OCI-LY7 (cell line): ENCODE results near the gene POU6F2. TPM values are rescaled to one million over a fixed set of nuclear protein-coding genes. Genes with fewer than 3 reads are reported as not detected.

ENCODE experiments used
- BruUV-seq: library from RNA; stranded (reverse); fragments of 400-500 nt; replicated peaks from 2 replicates; lab custom pipeline; 2021; lab: Mats Ljungman, UMichigan
- CTCF ChIA-PET: fragments of 300-600 bp; sonication (Branson Sonifier 250); formaldehyde crosslinking; loops from one replicate; lab custom pipeline; 2022; ENCODE audit warnings: antibody characterized with exemption; ENCODE audit not compliant: unreplicated experiment; lab: Charles Lee
- POLR2A ChIA-PET: fragments of 300-600 bp; sonication (Branson Sonifier 250); formaldehyde crosslinking; loops from one replicate; lab custom pipeline; 2022; ENCODE audit warnings: antibody characterized with exemption; lab: Charles Lee
- DNase-seq: peaks from one replicate; pipeline ENCODE4 v3.0.0-alpha.2; 2015; ENCODE audit warnings: low spot score
- H2AFZ ChIP-seq: fragments of 200-600 bp; sonication (generic), shearing (Covaris generic); 2 replicates; pipeline ENCODE4 v1.6.1; 2014; ENCODE audit warnings: mild to moderate bottlenecking, antibody characterized with exemption, low read length, moderate library complexity
- H3K27ac ChIP-seq: fragments of 200-600 bp; sonication (generic); 2 replicates; pipeline ENCODE4 v1.5.1; 2014; ENCODE audit warnings: mixed run types, low read depth, mild to moderate bottlenecking, moderate library complexity, low read length, inconsistent platforms; ENCODE audit not compliant: poor library complexity, severe bottlenecking
- H3K36me3 ChIP-seq: fragments of 200-600 bp; sonication (generic); 2 replicates; pipeline ENCODE4 v1.6.1; 2014; ENCODE audit warnings: mild to moderate bottlenecking, antibody characterized with exemption, low read length, moderate library complexity, mixed read lengths; ENCODE audit not compliant: insufficient read depth
- H3K4me1 ChIP-seq: fragments of 200-600 bp; sonication (generic); 2 replicates; pipeline ENCODE4 v1.5.1; 2014; ENCODE audit warnings: mild to moderate bottlenecking, low read length; ENCODE audit not compliant: insufficient read depth, poor library complexity, severe bottlenecking
- H3K4me2 ChIP-seq: fragments of 200-600 bp; sonication (generic); 2 replicates; pipeline ENCODE4 v1.6.1; 2014; ENCODE audit warnings: mild to moderate bottlenecking, low read length
- H3K4me3 ChIP-seq: fragments of 200-600 bp; sonication (generic); 2 replicates; pipeline ENCODE4 v1.5.1; 2014; ENCODE audit warnings: mild to moderate bottlenecking, low read depth, low read length; ENCODE audit not compliant: poor library complexity, severe bottlenecking
- H3K79me2 ChIP-seq: fragments of 200-600 bp; sonication (generic); 2 replicates; pipeline ENCODE4 v1.6.1; 2016; ENCODE audit warnings: low read depth, mild to moderate bottlenecking, low read length, moderate library complexity, mixed read lengths; ENCODE audit not compliant: insufficient read depth
- H3K9me2 ChIP-seq: fragments of 200-600 bp; sonication (generic); 2 replicates; pipeline ENCODE4 v1.6.1; 2016; ENCODE audit warnings: mild to moderate bottlenecking, low read length, mixed read lengths; ENCODE audit not compliant: insufficient read depth
- H3K9me3 ChIP-seq: fragments of 200-600 bp; sonication (generic); 2 replicates; pipeline ENCODE4 v1.6.1; 2014; ENCODE audit warnings: mild to moderate bottlenecking, mixed run types, low read length, mixed read lengths
- H4K20me1 ChIP-seq: fragments of 200-600 bp; sonication (generic); 2 replicates; pipeline ENCODE4 v1.6.1; 2014; ENCODE audit warnings: mild to moderate bottlenecking, antibody characterized with exemption, low read length, moderate library complexity, mixed read lengths; ENCODE audit not compliant: insufficient read depth
- CTCF ChIP-seq: fragments of 200-600 bp; sonication (generic); conservative IDR thresholded peaks from 2 replicates; pipeline ENCODE4 v1.5.1; 2014; ENCODE audit warnings: mild to moderate bottlenecking, antibody characterized with exemption, low read length, moderate library complexity, mixed read lengths
- EZH2phosphoT487 ChIP-seq: fragments of 200-600 bp; sonication (generic); IDR thresholded peaks from 2 replicates; pipeline ENCODE4 v1.6.1; 2018; ENCODE audit warnings: low read depth, borderline replicate concordance, mild to moderate bottlenecking, mixed run types, antibody characterized with exemption, low read length, moderate library complexity, mixed read lengths
- intact Hi-C: fragments of 100-400 bp; cut with micrococcal nuclease; formaldehyde crosslinking; loops from one replicate; pipeline ENCODE4 v1.10.0; 2022; ENCODE audit not compliant: unreplicated experiment
- total RNA-seq, 2 experiments: library from RNA; depleted of rRNA in 1 of 2; stranded (reverse); fragments of >200 nt in 1 of 2; shearing (Covaris generic) in 1 of 2; gene quantifications; 2 replicates each; pipeline ENCODE4 v1.2.3, GENCODE V29; 2014 to 2022

POU6F2 gene
- total RNA-seq, 2 experiments from 2014 or later = 0.40 TPM; not detected in 1

DNA sequence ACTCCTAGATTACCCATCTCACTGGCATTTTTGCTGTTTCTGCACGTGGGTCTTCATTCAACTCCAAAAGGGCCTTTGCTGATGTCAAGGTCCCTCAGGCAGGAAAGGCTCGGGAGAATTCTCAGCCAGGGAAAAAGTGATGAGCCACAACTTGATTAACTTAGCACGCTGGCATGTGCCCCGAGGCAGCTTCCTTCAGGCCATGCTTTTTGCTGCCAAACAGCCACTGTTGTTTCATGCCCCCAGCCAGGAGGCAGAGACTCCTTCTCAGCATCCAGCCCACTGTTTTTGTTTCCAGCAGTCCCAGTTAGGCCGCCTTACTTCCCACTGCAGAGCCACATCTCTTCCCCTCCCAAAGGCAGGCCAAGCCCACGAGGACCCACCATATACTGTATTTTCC is 322.0 kb downstream of the POU6F2 start:
- H3K4me1 ChIP-seq = no peaks in the 10 kb centered on the region
- intact Hi-C loops = no loop called here
- CTCF ChIA-PET = no interaction called here
- no peaks in the 10 kb centered on the region for H3K36me3 ChIP-seq
- DNase-seq = no peak
- no peak overlapping the region for H3K4me3 ChIP-seq
- no peaks in the 10 kb centered on the region for H3K79me2 ChIP-seq
- H4K20me1 ChIP-seq = no peaks in the 10 kb centered on the region
- H3K4me2 ChIP-seq = no peak overlapping the region
- BruUV-seq = no TSS peak
- TF ChIP-seq CTCF (no peak), EZH2phosphoT487 (no peak)
- H3K27ac ChIP-seq = no peak overlapping the region
- H3K9me2 ChIP-seq = no peaks in the 10 kb centered on the region
- H2AFZ ChIP-seq = no peak overlapping the region
- POLR2A ChIA-PET = no interaction called here
- no peaks in the 10 kb centered on the region for H3K9me3 ChIP-seq

DNA sequence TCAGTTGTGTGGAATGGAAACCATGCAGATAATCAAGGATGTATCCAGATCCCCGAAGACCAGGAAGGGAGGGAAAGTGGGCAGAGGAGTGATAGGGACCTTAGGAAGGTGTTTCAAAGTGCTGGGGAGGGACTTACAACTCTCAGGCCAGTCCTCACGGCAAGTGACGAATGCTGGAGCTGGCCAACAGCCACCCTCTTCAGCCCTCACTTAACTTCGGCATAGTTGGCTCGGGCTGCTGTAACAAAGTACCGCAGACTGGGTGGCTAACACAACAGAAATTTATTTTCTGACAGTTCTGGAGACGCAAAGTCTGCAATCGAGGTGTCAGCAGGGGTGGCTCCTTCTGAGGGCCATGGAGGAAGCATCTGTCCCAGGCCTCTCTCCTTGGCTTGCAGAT is 322.6 kb downstream of the POU6F2 start:
- POLR2A ChIA-PET = interaction anchor here (0.6 kb wide), 1 partner anchor 95 kb away, joined by 3 read pairs; no protein-coding TSS in a partner anchor
- CTCF ChIA-PET = no interaction called here
- H3K36me3 ChIP-seq = no peaks in the 10 kb centered on the region
- H3K9me3 ChIP-seq = no peaks in the 10 kb centered on the region
- no peak for DNase-seq
- BruUV-seq = no TSS peak
- no peak overlapping the region for H3K4me3 ChIP-seq
- no peak overlapping the region for H3K4me2 ChIP-seq
- no peak overlapping the region for H3K27ac ChIP-seq
- H3K9me2 ChIP-seq = no peaks in the 10 kb centered on the region
- no peaks in the 10 kb centered on the region for H4K20me1 ChIP-seq
- H2AFZ ChIP-seq = no peak overlapping the region
- H3K4me1 ChIP-seq = no peaks in the 10 kb centered on the region
- H3K79me2 ChIP-seq = no peaks in the 10 kb centered on the region
- intact Hi-C loops = no loop called here
- TF ChIP-seq EZH2phosphoT487 = no peak
- no peak for TF ChIP-seq CTCF

DNA sequence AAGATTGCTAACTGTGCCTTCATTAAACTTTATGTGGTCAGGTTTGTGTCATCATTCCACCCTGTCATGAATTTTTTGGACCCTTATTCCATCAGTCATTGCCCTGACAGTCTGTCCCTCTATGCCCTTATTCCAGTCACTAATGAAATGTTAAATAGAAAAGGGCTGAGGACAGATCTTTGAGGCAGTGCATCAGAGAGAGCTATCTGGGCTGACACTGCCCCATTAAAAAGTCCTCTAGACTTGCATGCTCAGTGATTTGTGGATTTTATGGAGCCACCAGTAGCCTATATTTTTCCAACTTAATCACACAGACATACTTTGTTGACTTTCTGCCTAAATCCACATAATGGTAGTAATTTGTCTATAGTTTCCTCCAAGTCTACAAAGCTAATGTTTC is 323.8 kb downstream of the POU6F2 start:
- POLR2A ChIA-PET = interaction anchor here (1.1 to 1.2 kb wide), 2 partner anchors 9 to 15 kb away, joined by 3 read pairs; no protein-coding TSS in a partner anchor
- H3K4me1 ChIP-seq = no peaks in the 10 kb centered on the region
- intact Hi-C loops = no loop called here

More for the DNA sequence above, 323.8 kb downstream of the POU6F2 start:
- H2AFZ ChIP-seq = no peak overlapping the region
- H3K9me2 ChIP-seq = no peaks in the 10 kb centered on the region
- H3K27ac ChIP-seq = no peak overlapping the region
- H3K4me2 ChIP-seq = no peak overlapping the region
- no peaks in the 10 kb centered on the region for H3K9me3 ChIP-seq
- TF ChIP-seq CTCF (no peak), EZH2phosphoT487 (no peak)
- no peaks in the 10 kb centered on the region for H4K20me1 ChIP-seq
- no peaks in the 10 kb centered on the region for H3K36me3 ChIP-seq
- no TSS peak for BruUV-seq
- H3K4me3 ChIP-seq = no peak overlapping the region
- no peaks in the 10 kb centered on the region for H3K79me2 ChIP-seq
- DNase-seq = no peak
- CTCF ChIA-PET = no interaction called here
